Measurements from ENCODE around the gene SLC25A1. TPM values are rescaled to one million over a fixed set of nuclear protein-coding genes. Genes with fewer than 3 reads are reported as not detected.
"Not testable (repeated sequence)": the region's sequence is repeated elsewhere in the genome, so short reads cannot be mapped to it uniquely, and the experiment has no call there.

Gene SLC25A1
- polyA plus RNA-seq, 6 donors from 2014 or later: 63.5 to 88.8 (median 72.4) TPM

GRCh38 chr22:19214078-19214473, 35.5 kb upstream of the SLC25A1 start:
- Mint-ChIP-seq H3K4me1 (peaks cover 0 to 8% (median 4%) of the 10 kb centered on the region in 3 donors), H3K9me3 (no peaks in the 10 kb centered on the region), H3K36me3 (peaks cover 0 to 12% of the 10 kb centered on the region in 2 donors), H3K4me3 (no peak overlapping the region), H3K27me3 (peaks cover 4 to 14% (median 12%) of the 10 kb centered on the region in 3 donors), H3K27ac (no peak overlapping the region)
- DNase-seq (no peak), ATAC-seq (ENCODE audit: low read depth in 2 of 2) (no peak)

- Mint-ChIP-seq H3K4me1 (peaks cover 0 to 8% (median 4%) of the 10 kb centered on the region in 3 donors), H3K27me3 (peaks cover 4 to 18% (median 16%) of the 10 kb centered on the region in 3 donors), H3K36me3 (peaks cover 0 to 15% of the 10 kb centered on the region in 2 donors), H3K27ac (no peak overlapping the region), H3K4me3 (no peak overlapping the region), H3K9me3 (no peaks in the 10 kb centered on the region)
- ATAC-seq (ENCODE audit: low read depth in 2 of 2) (no peak), DNase-seq (no peak)
These were observed 35.0 kb upstream of the SLC25A1 start for GRCh38 chr22:19213442-19214077.

GRCh38 chr22:19213001-19213400, 34.5 kb upstream of the SLC25A1 start:
- DNase-seq: no peak
- Mint-ChIP-seq H3K4me3 (no peak overlapping the region), H3K27ac (no peak overlapping the region), H3K4me1 (peaks cover 0 to 5% (median 3%) of the 10 kb centered on the region in 3 donors), H3K27me3 (peaks cover 4 to 18% (median 16%) of the 10 kb centered on the region in 3 donors), H3K9me3 (no peaks in the 10 kb centered on the region), H3K36me3 (peaks cover 0 to 15% of the 10 kb centered on the region in 2 donors)
- no peak for ATAC-seq (ENCODE audit: low read depth in 2 of 2)

- Mint-ChIP-seq H3K9me3 (no peaks in the 10 kb centered on the region), H3K4me1 (peaks cover 0 to 2% (median 0%) of the 10 kb centered on the region in 3 donors), H3K27ac (no peak overlapping the region), H3K27me3 (peaks cover 4 to 18% (median 16%) of the 10 kb centered on the region in 3 donors), H3K36me3 (peaks cover 0 to 15% of the 10 kb centered on the region in 2 donors), H3K4me3 (no peak overlapping the region)
- ATAC-seq (ENCODE audit: low read depth in 2 of 2) (no peak), DNase-seq (no peak)
These were observed 33.9 kb upstream of the SLC25A1 start for GRCh38 chr22:19212302-19212870.

GRCh38 chr22:19210188-19210587, 31.7 kb upstream of the SLC25A1 start:
- Mint-ChIP-seq H3K27me3 (peaks cover 4 to 16% (median 14%) of the 10 kb centered on the region in 3 donors), H3K27ac (peak overlapping the region in 1 of 6 donors; percentile 61), H3K36me3 (peaks cover 0 to 15% of the 10 kb centered on the region in 2 donors), H3K9me3 (no peaks in the 10 kb centered on the region), H3K4me3 (no peak overlapping the region), H3K4me1 (peaks cover 0 to 2% (median 0%) of the 10 kb centered on the region in 3 donors)
- DNase-seq (no peak), ATAC-seq (ENCODE audit: low read depth in 2 of 2) (no peak)

- H3K27ac Mint-ChIP-seq: no peak overlapping the region
- H3K4me1 Mint-ChIP-seq: peaks cover 0 to 2% (median 0%) of the 10 kb centered on the region in 3 donors
- DNase-seq: no peak
- H3K9me3 Mint-ChIP-seq: no peaks in the 10 kb centered on the region
- ATAC-seq (ENCODE audit: low read depth in 2 of 2): no peak
- peaks cover 0 to 15% of the 10 kb centered on the region in 2 donors for H3K36me3 Mint-ChIP-seq
- H3K27me3 Mint-ChIP-seq: peaks cover 4 to 26% (median 16%) of the 10 kb centered on the region in 3 donors
- H3K4me3 Mint-ChIP-seq: no peak overlapping the region
These were observed 29.8 kb upstream of the SLC25A1 start for GRCh38 chr22:19208287-19208847.

GRCh38 chr22:19207884-19208283, 29.3 kb upstream of the SLC25A1 start:
- DNase-seq: no peak
- H3K4me3 Mint-ChIP-seq: no peak overlapping the region
- peaks cover 4 to 26% (median 16%) of the 10 kb centered on the region in 3 donors for H3K27me3 Mint-ChIP-seq
- no peak overlapping the region for H3K27ac Mint-ChIP-seq
- H3K4me1 Mint-ChIP-seq: peaks cover 0 to 2% (median 0%) of the 10 kb centered on the region in 3 donors
- no peaks in the 10 kb centered on the region for H3K9me3 Mint-ChIP-seq
- no peak for ATAC-seq (ENCODE audit: low read depth in 2 of 2)
- peaks cover 0 to 15% of the 10 kb centered on the region in 2 donors for H3K36me3 Mint-ChIP-seq

- Mint-ChIP-seq H3K27me3 (peaks cover 4 to 26% (median 16%) of the 10 kb centered on the region in 3 donors), H3K9me3 (peaks cover 0 to 4% (median 0%) of the 10 kb centered on the region in 7 donors), H3K4me3 (peak overlapping the region in 1 of 8 donors; percentile 15), H3K27ac (peak overlapping the region in 1 of 6 donors; percentile 28), H3K36me3 (peaks cover 0 to 15% of the 10 kb centered on the region in 2 donors), H3K4me1 (peaks cover 0 to 4% (median 1%) of the 10 kb centered on the region in 3 donors)
- DNase-seq (no peak), ATAC-seq (ENCODE audit: low read depth in 2 of 2) (no peak)
These were observed 28.9 kb upstream of the SLC25A1 start for GRCh38 chr22:19207401-19207808.

GRCh38 chr22:19206287-19206686, 27.8 kb upstream of the SLC25A1 start:
- no peak overlapping the region for H3K4me3 Mint-ChIP-seq
- H3K27ac Mint-ChIP-seq: no peak overlapping the region
- ATAC-seq (ENCODE audit: low read depth in 2 of 2): no peak

GRCh38 chr22:19204640-19205039, 26.1 kb upstream of the SLC25A1 start:
- Mint-ChIP-seq H3K36me3 (peaks cover 0 to 9% of the 10 kb centered on the region in 2 donors), H3K27ac (no peak overlapping the region), H3K27me3 (peaks cover 3 to 22% (median 9%) of the 10 kb centered on the region in 3 donors)

More at GRCh38 chr22:19206287-19206686, 27.8 kb upstream of the SLC25A1 start:
- peaks cover 0 to 15% of the 10 kb centered on the region in 2 donors for H3K36me3 Mint-ChIP-seq
- H3K4me1 Mint-ChIP-seq: peaks cover 0 to 5% (median 0%) of the 10 kb centered on the region in 3 donors
- peaks cover 0 to 5% (median 0%) of the 10 kb centered on the region in 7 donors for H3K9me3 Mint-ChIP-seq
- no peak for DNase-seq
- H3K27me3 Mint-ChIP-seq: peaks cover 4 to 26% (median 16%) of the 10 kb centered on the region in 3 donors

GRCh38 chr22:19203834-19204233, 25.3 kb upstream of the SLC25A1 start:
- Mint-ChIP-seq H3K4me3 (no peak overlapping the region), H3K9me3 (peaks cover 0 to 5% (median 0%) of the 10 kb centered on the region in 7 donors), H3K36me3 (peaks cover 0 to 1% of the 10 kb centered on the region in 2 donors), H3K27me3 (peaks cover 0 to 13% (median 1%) of the 10 kb centered on the region in 3 donors), H3K4me1 (peaks cover 0 to 5% (median 0%) of the 10 kb centered on the region in 3 donors), H3K27ac (peak overlapping the region in 2 of 6 donors; percentile 39 to 72)
- no peak for ATAC-seq (ENCODE audit: low read depth in 2 of 2)
- DNase-seq: no peak

More at GRCh38 chr22:19204640-19205039, 26.1 kb upstream of the SLC25A1 start:
- DNase-seq (no peak), ATAC-seq (ENCODE audit: low read depth in 2 of 2) (no peak)
- peaks cover 0 to 5% (median 0%) of the 10 kb centered on the region in 3 donors for H3K4me1 Mint-ChIP-seq
- H3K4me3 Mint-ChIP-seq: no peak overlapping the region
- peaks cover 0 to 5% (median 0%) of the 10 kb centered on the region in 7 donors for H3K9me3 Mint-ChIP-seq

- H3K9me3 Mint-ChIP-seq; H3K27ac Mint-ChIP-seq; DNase-seq; H3K36me3 Mint-ChIP-seq; ATAC-seq (ENCODE audit: low read depth in 2 of 2); H3K4me1 Mint-ChIP-seq; H3K4me3 Mint-ChIP-seq: not testable (repeated sequence)
- H3K27me3 Mint-ChIP-seq: peaks cover 0 to 18% (median 0%) of the 10 kb centered on the region in 3 donors
These were observed 24.3 kb upstream of the SLC25A1 start for GRCh38 chr22:19202799-19203186.
